Measurements from ENCODE around the gene ITGB5. TPM values are rescaled to one million over a fixed set of nuclear protein-coding genes. Genes with fewer than 3 reads are reported as not detected.
"Not testable (repeated sequence)": the region's sequence is repeated elsewhere in the genome, so short reads cannot be mapped to it uniquely, and the experiment has no call there.

ITGB5 gene
- total RNA-seq, 2 donors from 2014 or later, result 262 to 329 TPM

GRCh38 chr3:124752051-124752450, 135.1 kb downstream of the ITGB5 start:
- 92 to 94% methylated on average over 3 of the region's 3 CpGs for WGBS, 2 experiments (ENCODE audit: insufficient coverage in 1 of 2, insufficient read length in 1 of 2)
- Histone ChIP-seq H3K9me3 (ENCODE audit: control insufficient read depth, low read length) (no peaks in the 10 kb centered on the region), H3K27ac (ENCODE audit: low read depth, low read length) (no peak overlapping the region), H3K27me3 (ENCODE audit: control insufficient read depth, insufficient read depth, low read length, poor library complexity, severe bottlenecking) (no peaks in the 10 kb centered on the region), H3K4me1 (ENCODE audit: control insufficient read depth, insufficient read depth, low read length) (peaks cover 9% of the 10 kb centered on the region), H3K36me3 (ENCODE audit: control insufficient read depth, insufficient read depth, low read length) (peaks cover 13% of the 10 kb centered on the region), H3K4me3 (ENCODE audit: low read length) (peak overlapping the region; percentile 64), H3K9ac (ENCODE audit: extremely low read depth, low read length, poor library complexity, severe bottlenecking) (no peak overlapping the region)
- no peaks in the 10 kb centered on the region for H3K27me3 Mint-ChIP-seq (ENCODE audit: insufficient read depth)
- H3K9me3 Mint-ChIP-seq, result peaks cover 17% of the 10 kb centered on the region
- peaks cover 20% of the 10 kb centered on the region for H3K36me3 Mint-ChIP-seq (ENCODE audit: low read depth)
- peak; percentile 38 for DNase-seq
- peak overlapping the region; percentile 93 for H3K27ac Mint-ChIP-seq
- no peak for TF ChIP-seq CTCF (conservative IDR thresholded peaks at IDR 0.05)
- peak overlapping the region; percentile 36 for H3K4me3 Mint-ChIP-seq
- H3K4me1 Mint-ChIP-seq, result peaks cover 59% of the 10 kb centered on the region

GRCh38 chr3:124751501-124751900, 135.7 kb downstream of the ITGB5 start:
- WGBS, 2 experiments (ENCODE audit: insufficient coverage in 1 of 2, insufficient read length in 1 of 2), result 50 to 61% methylated on average over 2 to 3 of the region's 5 CpGs
- TF ChIP-seq CTCF (conservative IDR thresholded peaks at IDR 0.05), result no peak
- Histone ChIP-seq H3K4me3 (ENCODE audit: low read length) (no peak overlapping the region), H3K9me3 (ENCODE audit: control insufficient read depth, low read length) (no peaks in the 10 kb centered on the region), H3K27ac (ENCODE audit: low read depth, low read length) (no peak overlapping the region), H3K36me3 (ENCODE audit: control insufficient read depth, insufficient read depth, low read length) (peaks cover 18% of the 10 kb centered on the region), H3K4me1 (ENCODE audit: control insufficient read depth, insufficient read depth, low read length) (peaks cover 9% of the 10 kb centered on the region), H3K27me3 (ENCODE audit: control insufficient read depth, insufficient read depth, low read length, poor library complexity, severe bottlenecking) (no peaks in the 10 kb centered on the region), H3K9ac (ENCODE audit: extremely low read depth, low read length, poor library complexity, severe bottlenecking) (no peak overlapping the region)
- H3K4me1 Mint-ChIP-seq, result peaks cover 53% of the 10 kb centered on the region
- H3K36me3 Mint-ChIP-seq (ENCODE audit: low read depth), result peaks cover 24% of the 10 kb centered on the region
- H3K4me3 Mint-ChIP-seq, result no peak overlapping the region
- H3K9me3 Mint-ChIP-seq, result peaks cover 17% of the 10 kb centered on the region
- H3K27ac Mint-ChIP-seq, result no peak overlapping the region
- H3K27me3 Mint-ChIP-seq (ENCODE audit: insufficient read depth), result no peaks in the 10 kb centered on the region
- peak; percentile 30 for DNase-seq

- not testable (repeated sequence) for H3K27ac ChIP-seq (ENCODE audit: low read depth, low read length); H3K9ac ChIP-seq (ENCODE audit: extremely low read depth, low read length, poor library complexity, severe bottlenecking); H3K4me1 ChIP-seq (ENCODE audit: control insufficient read depth, insufficient read depth, low read length); DNase-seq; H3K4me3 Mint-ChIP-seq; H3K27me3 ChIP-seq (ENCODE audit: control insufficient read depth, insufficient read depth, low read length, poor library complexity, severe bottlenecking); H3K9me3 ChIP-seq (ENCODE audit: control insufficient read depth, low read length); H3K4me3 ChIP-seq (ENCODE audit: low read length); H3K27me3 Mint-ChIP-seq (ENCODE audit: insufficient read depth); H3K27ac Mint-ChIP-seq
- H3K36me3 Mint-ChIP-seq (ENCODE audit: low read depth), result peaks cover 40% of the 10 kb centered on the region
- peaks cover 38% of the 10 kb centered on the region for H3K4me1 Mint-ChIP-seq
- WGBS, 2 experiments (ENCODE audit: insufficient coverage in 1 of 2, insufficient read length in 1 of 2), result 92% methylated on average over 9 of the region's 27 CpGs; no CpG with 5 or more reads in 1 of the 2 experiments
- H3K9me3 Mint-ChIP-seq, result peaks cover 17% of the 10 kb centered on the region
- H3K36me3 ChIP-seq (ENCODE audit: control insufficient read depth, insufficient read depth, low read length), result peaks cover 34% of the 10 kb centered on the region
Observed at GRCh38 chr3:124749877-124750276, 137.3 kb downstream of the ITGB5 start.

All from endodermal cell (in vitro differentiated cells).